Smooth muscle cell of bladder (primary cell): ENCODE measurements around the gene CSRNP3. TPM values are rescaled to one million over a fixed set of nuclear protein-coding genes. Genes with fewer than 3 reads are reported as not detected.

Source experiments
- total RNA-seq: library from RNA; depleted of rRNA; stranded (reverse); fragments of >200 nt; gene quantifications from 2 replicates; pipeline ENCODE4 v1.2.3, GENCODE V29; 2014

CSRNP3 gene
- total RNA-seq: 0.57 and 0.74 TPM in 2 replicates

DNA sequence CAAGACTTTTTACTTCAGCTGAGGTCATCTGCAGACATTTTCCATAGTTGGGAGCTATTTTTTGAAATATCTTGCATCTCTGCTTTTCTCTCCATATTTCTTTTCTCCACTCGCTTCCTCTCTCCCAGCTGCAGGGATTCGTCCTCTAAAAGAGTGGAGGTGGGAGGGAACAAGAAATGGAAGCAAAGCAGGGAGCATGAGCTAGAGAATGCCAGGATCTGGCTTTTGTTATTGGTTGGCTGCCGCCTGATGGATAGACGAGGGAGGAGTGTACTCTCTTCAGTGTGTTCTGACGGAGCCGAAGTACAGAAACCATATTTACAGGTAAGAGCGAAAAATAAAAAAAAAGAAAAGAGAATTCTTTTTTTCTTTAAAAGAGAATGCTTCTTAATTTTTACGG lies at the start of gene CSRNP3:
CSRNP3 (plus strand) TSS at position 282 of the 400 bp plus-strand sequence. CDS start 125,368 bp downstream, outside the sequence.

Other genes with a start within 250 kb of the CSRNP3 start
- 0.43 and 3.0 TPM in 2 replicates for gene SCN2A, start 230.3 kb upstream of the CSRNP3 start, total RNA-seq